NCI-H446 treated with DMSO at 0.1 percent for 48 hours (cell line): ENCODE data around the gene LAMA5.

Experiments
- DNase-seq: peaks from one replicate; lab custom pipeline; 2025; lab: John Stamatoyannopoulos, UW

The LAMA5 gene

GRCh38 chr20:62405108-62405980, 38.2 kb upstream of the LAMA5 start:
- no peak for DNase-seq

- no peak for DNase-seq
Measured at GRCh38 chr20:62404761-62405107, 37.6 kb upstream of the LAMA5 start.

GRCh38 chr20:62404112-62404665, 37.1 kb upstream of the LAMA5 start:
- no peak for DNase-seq

- no peak for DNase-seq
Measured at GRCh38 chr20:62403331-62403730, 36.2 kb upstream of the LAMA5 start.

GRCh38 chr20:62402456-62403150, 35.5 kb upstream of the LAMA5 start:
- DNase-seq = no peak

- DNase-seq = no peak
Measured at GRCh38 chr20:62401331-62401779, 34.2 kb upstream of the LAMA5 start.

- no peak for DNase-seq
Measured at GRCh38 chr20:62400541-62400940, 33.4 kb upstream of the LAMA5 start.

GRCh38 chr20:62400021-62400420, 32.9 kb upstream of the LAMA5 start:
- DNase-seq = no peak

- DNase-seq = no peak
Measured at GRCh38 chr20:62398120-62398821, 31.2 kb upstream of the LAMA5 start.

- DNase-seq = no peak
Measured at GRCh38 chr20:62396367-62397239, 29.5 kb upstream of the LAMA5 start.

- no peak for DNase-seq
Measured at GRCh38 chr20:62395311-62396242, 28.5 kb upstream of the LAMA5 start.

- no peak for DNase-seq
Measured at GRCh38 chr20:62394248-62395245, 27.4 kb upstream of the LAMA5 start.

- no peak for DNase-seq
Measured at GRCh38 chr20:62393830-62394229, 26.7 kb upstream of the LAMA5 start.

- no peak for DNase-seq
Measured at GRCh38 chr20:62393335-62393665, 26.2 kb upstream of the LAMA5 start.

- DNase-seq = no peak
Measured at GRCh38 chr20:62392621-62393334, 25.7 kb upstream of the LAMA5 start.

GRCh38 chr20:62392077-62392418, 24.9 kb upstream of the LAMA5 start:
- DNase-seq = no peak

GRCh38 chr20:62391165-62392076, 24.3 kb upstream of the LAMA5 start:
- DNase-seq = no peak
